IMR-90 (cell line): ENCODE measurements around the gene ZNF831.

ENCODE experiments used
- BHLHE40 ChIP-seq: fragments of 150-350 bp; IDR thresholded peaks from 2 replicates; pipeline ENCODE4 v1.6.1; 2016; ENCODE audit warnings: mild to moderate bottlenecking, low read depth, low read length
- CEBPB ChIP-seq: IDR thresholded peaks from 2 replicates; pipeline ENCODE4 v1.6.1; 2012; ENCODE audit warnings: low read depth, low read length, improper control_type of control experiment
- FOS ChIP-seq: fragments of 150-350 bp; IDR thresholded peaks from 2 replicates; pipeline ENCODE4 v1.6.1; 2016; ENCODE audit warnings: low read depth, low read length
- MAFK ChIP-seq: IDR thresholded peaks from 2 replicates; pipeline ENCODE4 v1.6.1; 2012; ENCODE audit warnings: low read depth, low read length, improper control_type of control experiment
- MXI1 ChIP-seq: IDR thresholded peaks from 2 replicates; pipeline ENCODE4 v1.6.1; 2012; ENCODE audit warnings: low read depth, mild to moderate bottlenecking, low read length, moderate library complexity, borderline replicate concordance
- NFE2L2 ChIP-seq: fragments of 150-350 bp; IDR thresholded peaks from 2 replicates; pipeline ENCODE4 v1.6.1; 2016; ENCODE audit warnings: low read depth, mild to moderate bottlenecking, low read length
- POLR2A ChIP-seq: IDR thresholded peaks from 2 replicates; pipeline ENCODE4 v1.6.1; 2012; ENCODE audit warnings: mild to moderate bottlenecking, low read depth, low read length
- RAD21 ChIP-seq: IDR thresholded peaks from 2 replicates; pipeline ENCODE4 v1.6.1; 2012; ENCODE audit warnings: low read length, improper control_type of control experiment
- RCOR1 ChIP-seq: IDR thresholded peaks from 2 replicates; pipeline ENCODE4 v1.6.1; 2012; ENCODE audit warnings: mild to moderate bottlenecking, low read length, improper control_type of control experiment; ENCODE audit not compliant: insufficient replicate concordance
- RFX5 ChIP-seq: IDR thresholded peaks from 2 replicates; pipeline ENCODE4 v1.8.0; 2012; ENCODE audit warnings: low read depth, mild to moderate bottlenecking, low read length, moderate library complexity
- SMC3 ChIP-seq: fragments of 150-350 bp; IDR thresholded peaks from 2 replicates; pipeline ENCODE4 v1.6.1; 2016; ENCODE audit warnings: low read depth, mild to moderate bottlenecking, antibody characterized with exemption, low read length, moderate library complexity
- TF ChIP-seq, protein P1 (sequence below): conservative IDR thresholded peaks from 2 replicates; pipeline ENCODE4 v1.5.1; 2012; ENCODE audit warnings: mild to moderate bottlenecking, low read depth, low read length, improper control_type of control experiment
- TF ChIP-seq, protein P2 (sequence below): fragments of 150-350 bp; IDR thresholded peaks from 2 replicates; pipeline ENCODE4 v1.6.1; 2016; ENCODE audit warnings: low read depth, mild to moderate bottlenecking, low read length, moderate library complexity, borderline replicate concordance

DNA sequence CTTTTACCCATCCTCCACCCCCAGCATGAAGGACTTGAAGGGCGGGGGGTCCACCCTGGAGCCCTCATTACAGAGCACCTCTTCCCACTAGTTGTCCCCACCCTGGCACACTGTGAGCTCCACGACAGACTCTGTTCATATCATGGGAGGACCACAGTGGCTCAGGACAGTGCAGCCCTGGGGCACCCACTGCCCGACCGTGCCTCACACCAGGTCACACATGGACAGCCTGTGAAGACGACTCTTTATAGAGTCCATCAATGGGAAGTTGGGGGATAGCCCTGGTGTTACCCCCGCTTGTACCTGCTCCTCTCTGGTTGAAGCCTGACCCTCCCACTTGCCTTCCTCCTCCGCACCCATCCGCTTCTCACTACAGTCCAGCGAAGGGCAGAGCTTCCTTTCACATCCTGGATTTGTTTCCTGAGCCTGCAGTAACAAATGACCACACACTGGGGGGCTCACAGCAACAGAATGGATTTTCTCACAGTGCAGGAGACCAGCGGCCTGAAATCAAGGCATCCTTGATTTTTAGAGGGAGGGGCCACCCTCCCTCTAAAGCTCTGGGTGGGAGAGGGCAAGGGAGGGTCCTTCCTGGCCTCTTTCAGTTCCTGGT lies 15.5 kb downstream of the ZNF831 start:
- TF ChIP-seq MAFK (no peak), POLR2A (no peak), RFX5 (no peak), MXI1 (no peak), SMC3 (no peak), BHLHE40 (no peak), RAD21 (no peak), RCOR1 (no peak), NFE2L2 (no peak), FOS (no peak), CEBPB (no peak)
- TF ChIP-seq, protein P1, sequence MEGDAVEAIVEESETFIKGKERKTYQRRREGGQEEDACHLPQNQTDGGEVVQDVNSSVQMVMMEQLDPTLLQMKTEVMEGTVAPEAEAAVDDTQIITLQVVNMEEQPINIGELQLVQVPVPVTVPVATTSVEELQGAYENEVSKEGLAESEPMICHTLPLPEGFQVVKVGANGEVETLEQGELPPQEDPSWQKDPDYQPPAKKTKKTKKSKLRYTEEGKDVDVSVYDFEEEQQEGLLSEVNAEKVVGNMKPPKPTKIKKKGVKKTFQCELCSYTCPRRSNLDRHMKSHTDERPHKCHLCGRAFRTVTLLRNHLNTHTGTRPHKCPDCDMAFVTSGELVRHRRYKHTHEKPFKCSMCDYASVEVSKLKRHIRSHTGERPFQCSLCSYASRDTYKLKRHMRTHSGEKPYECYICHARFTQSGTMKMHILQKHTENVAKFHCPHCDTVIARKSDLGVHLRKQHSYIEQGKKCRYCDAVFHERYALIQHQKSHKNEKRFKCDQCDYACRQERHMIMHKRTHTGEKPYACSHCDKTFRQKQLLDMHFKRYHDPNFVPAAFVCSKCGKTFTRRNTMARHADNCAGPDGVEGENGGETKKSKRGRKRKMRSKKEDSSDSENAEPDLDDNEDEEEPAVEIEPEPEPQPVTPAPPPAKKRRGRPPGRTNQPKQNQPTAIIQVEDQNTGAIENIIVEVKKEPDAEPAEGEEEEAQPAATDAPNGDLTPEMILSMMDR, result no peak
- TF ChIP-seq, protein P2, sequence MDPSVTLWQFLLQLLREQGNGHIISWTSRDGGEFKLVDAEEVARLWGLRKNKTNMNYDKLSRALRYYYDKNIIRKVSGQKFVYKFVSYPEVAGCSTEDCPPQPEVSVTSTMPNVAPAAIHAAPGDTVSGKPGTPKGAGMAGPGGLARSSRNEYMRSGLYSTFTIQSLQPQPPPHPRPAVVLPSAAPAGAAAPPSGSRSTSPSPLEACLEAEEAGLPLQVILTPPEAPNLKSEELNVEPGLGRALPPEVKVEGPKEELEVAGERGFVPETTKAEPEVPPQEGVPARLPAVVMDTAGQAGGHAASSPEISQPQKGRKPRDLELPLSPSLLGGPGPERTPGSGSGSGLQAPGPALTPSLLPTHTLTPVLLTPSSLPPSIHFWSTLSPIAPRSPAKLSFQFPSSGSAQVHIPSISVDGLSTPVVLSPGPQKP, result no peak
